ENCODE results near the gene LHPP.

LHPP gene

GRCh38 chr10:124561206-124561605 lies 99.6 kb downstream of the LHPP start:
- Histone ChIP-seq H2AFZ (ENCODE audit: low read length) (no peak overlapping the region), H3F3A (ENCODE audit: insufficient read depth, low read length) (no peaks in the 10 kb centered on the region), H3K9me2 (ENCODE audit: low read depth, low read length) (no peaks in the 10 kb centered on the region), H3K9ac (ENCODE audit: low read length) (no peak overlapping the region), H3K27ac (ENCODE audit: low read depth, low read length, poor library complexity, severe bottlenecking) (no peak overlapping the region), H3K27me3 (ENCODE audit: insufficient read depth, low read length) (no peaks in the 10 kb centered on the region; the same call in 1 of the 2 replicates), H3K4me2 (ENCODE audit: low read length) (no peak overlapping the region), H3K79me2 (ENCODE audit: insufficient read depth, low read length) (no peaks in the 10 kb centered on the region), H3K4me3 (ENCODE audit: low read depth, low read length, poor library complexity, severe bottlenecking) (no peak overlapping the region), H3K4me1 (ENCODE audit: insufficient read depth, low read length, severe bottlenecking) (peaks cover 20% of the 10 kb centered on the region), H4K20me1 (ENCODE audit: insufficient read depth, low read length) (no peaks in the 10 kb centered on the region), H3K36me3 (ENCODE audit: insufficient read depth, low read length) (no peaks in the 10 kb centered on the region; the same call in 1 of the 2 replicates), H3K9me3 (ENCODE audit: low read length) (no peaks in the 10 kb centered on the region)
- TF ChIP-seq EZH2 (IDR thresholded peaks at IDR 0.05; ENCODE audit: borderline replicate concordance, low read length), result no peak
- TF ChIP-seq, protein P1, sequence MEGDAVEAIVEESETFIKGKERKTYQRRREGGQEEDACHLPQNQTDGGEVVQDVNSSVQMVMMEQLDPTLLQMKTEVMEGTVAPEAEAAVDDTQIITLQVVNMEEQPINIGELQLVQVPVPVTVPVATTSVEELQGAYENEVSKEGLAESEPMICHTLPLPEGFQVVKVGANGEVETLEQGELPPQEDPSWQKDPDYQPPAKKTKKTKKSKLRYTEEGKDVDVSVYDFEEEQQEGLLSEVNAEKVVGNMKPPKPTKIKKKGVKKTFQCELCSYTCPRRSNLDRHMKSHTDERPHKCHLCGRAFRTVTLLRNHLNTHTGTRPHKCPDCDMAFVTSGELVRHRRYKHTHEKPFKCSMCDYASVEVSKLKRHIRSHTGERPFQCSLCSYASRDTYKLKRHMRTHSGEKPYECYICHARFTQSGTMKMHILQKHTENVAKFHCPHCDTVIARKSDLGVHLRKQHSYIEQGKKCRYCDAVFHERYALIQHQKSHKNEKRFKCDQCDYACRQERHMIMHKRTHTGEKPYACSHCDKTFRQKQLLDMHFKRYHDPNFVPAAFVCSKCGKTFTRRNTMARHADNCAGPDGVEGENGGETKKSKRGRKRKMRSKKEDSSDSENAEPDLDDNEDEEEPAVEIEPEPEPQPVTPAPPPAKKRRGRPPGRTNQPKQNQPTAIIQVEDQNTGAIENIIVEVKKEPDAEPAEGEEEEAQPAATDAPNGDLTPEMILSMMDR (IDR thresholded peaks at IDR 0.05; ENCODE audit: low read length), result no peak

DNA sequence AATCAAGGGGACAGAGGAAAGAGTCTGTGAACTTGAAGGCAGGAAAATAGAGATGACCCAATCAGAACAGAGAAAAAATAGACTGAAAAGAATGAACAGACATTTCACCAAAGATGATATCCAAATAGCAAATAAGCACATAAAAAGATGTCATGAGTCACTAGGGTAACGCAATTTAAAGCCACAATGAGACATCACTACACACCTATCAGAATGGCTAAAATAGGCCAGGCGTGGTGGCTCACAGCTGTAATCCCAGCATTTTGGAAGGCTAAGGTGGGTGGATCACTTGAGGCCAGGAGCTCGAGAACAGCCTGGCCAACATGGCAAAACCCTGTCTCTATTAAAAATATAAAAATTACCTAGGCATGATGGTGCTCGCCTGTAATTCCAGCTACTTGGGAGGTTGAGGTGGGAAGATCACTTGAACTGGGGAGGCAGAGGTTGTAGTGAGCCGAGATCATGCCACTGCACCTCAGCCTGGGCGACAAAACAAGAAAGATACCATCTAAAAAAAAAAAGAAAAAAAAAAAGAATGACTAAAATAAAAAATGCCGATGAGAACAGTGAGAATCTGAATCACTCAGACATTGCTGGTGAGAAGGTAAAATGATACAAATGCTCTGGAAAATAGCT lies 100.9 kb downstream of the LHPP start:
- H3K9me3 ChIP-seq (ENCODE audit: low read length), result no peaks in the 10 kb centered on the region
- H3K9ac ChIP-seq (ENCODE audit: low read length), result no peak overlapping the region
- no peak overlapping the region for H2AFZ ChIP-seq (ENCODE audit: low read length)
- no peak overlapping the region for H3K4me3 ChIP-seq (ENCODE audit: low read depth, low read length, poor library complexity, severe bottlenecking)
- H3K27me3 ChIP-seq (ENCODE audit: insufficient read depth, low read length), result no peaks in the 10 kb centered on the region; the same call in 1 of the 2 replicates
- H3K4me2 ChIP-seq (ENCODE audit: low read length), result no peak overlapping the region
- H4K20me1 ChIP-seq (ENCODE audit: insufficient read depth, low read length), result no peaks in the 10 kb centered on the region
- H3F3A ChIP-seq (ENCODE audit: insufficient read depth, low read length), result no peaks in the 10 kb centered on the region
- peaks cover 20% of the 10 kb centered on the region for H3K4me1 ChIP-seq (ENCODE audit: insufficient read depth, low read length, severe bottlenecking)
- no peak overlapping the region for H3K27ac ChIP-seq (ENCODE audit: low read depth, low read length, poor library complexity, severe bottlenecking)
- no peaks in the 10 kb centered on the region for H3K79me2 ChIP-seq (ENCODE audit: insufficient read depth, low read length)
- H3K36me3 ChIP-seq (ENCODE audit: insufficient read depth, low read length), result no peaks in the 10 kb centered on the region; the same call in 1 of the 2 replicates
- H3K9me2 ChIP-seq (ENCODE audit: low read depth, low read length), result no peaks in the 10 kb centered on the region
- TF ChIP-seq, protein P1 (IDR thresholded peaks at IDR 0.05; ENCODE audit: low read length), result no peak
- no peak for TF ChIP-seq EZH2 (IDR thresholded peaks at IDR 0.05; ENCODE audit: borderline replicate concordance, low read length)

- no peak overlapping the region for H3K4me3 ChIP-seq (ENCODE audit: low read depth, low read length, poor library complexity, severe bottlenecking)
- H4K20me1 ChIP-seq (ENCODE audit: insufficient read depth, low read length), result no peaks in the 10 kb centered on the region
- no peaks in the 10 kb centered on the region for H3F3A ChIP-seq (ENCODE audit: insufficient read depth, low read length)
- H3K79me2 ChIP-seq (ENCODE audit: insufficient read depth, low read length), result no peaks in the 10 kb centered on the region
- no peak overlapping the region for H2AFZ ChIP-seq (ENCODE audit: low read length)
- H3K9ac ChIP-seq (ENCODE audit: low read length), result no peak overlapping the region
- no peaks in the 10 kb centered on the region for H3K9me3 ChIP-seq (ENCODE audit: low read length)
- H3K4me1 ChIP-seq (ENCODE audit: insufficient read depth, low read length, severe bottlenecking), result peaks cover 23% of the 10 kb centered on the region
- H3K27ac ChIP-seq (ENCODE audit: low read depth, low read length, poor library complexity, severe bottlenecking), result no peak overlapping the region
- H3K36me3 ChIP-seq (ENCODE audit: insufficient read depth, low read length), result no peaks in the 10 kb centered on the region; the same call in 1 of the 2 replicates
- H3K4me2 ChIP-seq (ENCODE audit: low read length), result no peak overlapping the region
- H3K9me2 ChIP-seq (ENCODE audit: low read depth, low read length), result no peaks in the 10 kb centered on the region
- TF ChIP-seq, protein P1 (IDR thresholded peaks at IDR 0.05; ENCODE audit: low read length), result no peak
- no peak for TF ChIP-seq EZH2 (IDR thresholded peaks at IDR 0.05; ENCODE audit: borderline replicate concordance, low read length)
- H3K27me3 ChIP-seq (ENCODE audit: insufficient read depth, low read length), result no peaks in the 10 kb centered on the region; the same call in 1 of the 2 replicates
These were observed 101.9 kb downstream of the LHPP start for GRCh38 chr10:124563320-124564040.
